GM18907 (cell line): ENCODE data around the gene BFSP2.
"Not testable (repeated sequence)": the region's sequence is repeated elsewhere in the genome, so short reads cannot be mapped to it uniquely, and the experiment has no call there.

Experiments
- ATAC-seq: cut with Tn5 transposase; IDR thresholded peaks from one replicate; pipeline ENCODE4 v1.9.1; 2021; ENCODE audit warnings: mild to moderate bottlenecking, moderate library complexity; ENCODE audit not compliant: unreplicated experiment

BFSP2 gene

GRCh38 chr3:133509488-133509887 lies 109.6 kb downstream of the BFSP2 start:
- no peak for ATAC-seq

DNA sequence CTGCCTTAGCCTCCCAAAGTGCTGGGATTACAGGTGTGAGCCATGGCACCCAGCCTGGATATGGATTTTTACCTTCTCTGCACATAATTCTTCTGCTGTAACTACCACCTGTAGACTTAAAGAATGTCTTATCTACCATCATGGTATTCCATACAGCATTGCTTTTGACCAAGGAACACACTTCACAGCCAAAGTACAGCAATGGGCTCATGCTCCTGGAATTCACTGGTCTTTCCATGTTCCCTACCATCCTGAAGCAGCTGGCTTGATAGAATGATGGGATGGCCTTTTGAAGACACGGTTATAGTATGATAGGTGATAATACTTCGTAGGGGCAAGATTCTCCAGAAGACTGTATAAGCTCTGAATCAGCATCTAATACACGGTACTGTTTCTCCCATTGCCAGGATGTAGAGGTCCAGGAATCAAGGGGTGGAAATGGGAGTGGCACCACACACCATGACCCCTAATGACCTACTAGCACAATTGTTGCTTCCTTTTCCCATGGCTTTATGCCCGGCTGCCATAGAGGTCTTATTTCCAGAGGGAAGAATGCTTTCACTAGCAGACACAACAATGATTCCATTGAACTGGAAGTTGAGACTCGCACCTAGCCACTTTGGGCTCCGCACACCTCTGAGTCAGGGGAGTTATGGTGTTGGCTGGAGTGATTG lies 112.7 kb downstream of the BFSP2 start:
- no peak for ATAC-seq

GRCh38 chr3:133514418-133514817 lies 114.6 kb downstream of the BFSP2 start:
- no peak for ATAC-seq

GRCh38 chr3:133515127-133515526 lies 115.3 kb downstream of the BFSP2 start:
- ATAC-seq: no peak

- no peak for ATAC-seq
These were observed 120.4 kb downstream of the BFSP2 start for GRCh38 chr3:133520286-133520685.

GRCh38 chr3:133520938-133521337 lies 121.1 kb downstream of the BFSP2 start:
- ATAC-seq: not testable (repeated sequence)

- ATAC-seq: no peak
These were observed 122.1 kb downstream of the BFSP2 start for GRCh38 chr3:133521946-133522345.

- not testable (repeated sequence) for ATAC-seq
These were observed 123.9 kb downstream of the BFSP2 start for GRCh38 chr3:133523758-133524157.
